Activated naive CD8-positive, alpha-beta T cell (primary cell): Measurements from ENCODE around the gene DACT1.

Experiments
- H3K27ac Mint-ChIP-seq: one replicate; pipeline ENCODE4 v1.8.0; 2021; ENCODE audit warnings: mixed read lengths
- H3K27me3 Mint-ChIP-seq: one replicate; pipeline ENCODE4 v1.8.0; 2021; ENCODE audit warnings: mixed read lengths
- H3K36me3 Mint-ChIP-seq: one replicate; pipeline ENCODE4 v1.8.0; 2021; ENCODE audit warnings: mixed read lengths
- H3K4me1 Mint-ChIP-seq: one replicate; pipeline ENCODE4 v1.8.0; 2021; ENCODE audit warnings: low read depth, mixed read lengths
- H3K4me3 Mint-ChIP-seq: one replicate; pipeline ENCODE4 v1.8.0; 2021; ENCODE audit warnings: mild to moderate bottlenecking, mixed read lengths
- H3K9me3 Mint-ChIP-seq: one replicate; pipeline ENCODE4 v1.8.0; 2021; ENCODE audit warnings: low read depth, mixed read lengths

The DACT1 gene

GRCh38 chr14:58669556-58670200 is 31.9 kb downstream of the DACT1 start:
- H3K9me3 Mint-ChIP-seq = no peaks in the 10 kb centered on the region
- no peaks in the 10 kb centered on the region for H3K36me3 Mint-ChIP-seq
- H3K27ac Mint-ChIP-seq = no peak overlapping the region
- H3K27me3 Mint-ChIP-seq = peaks cover 1% of the 10 kb centered on the region
- no peaks in the 10 kb centered on the region for H3K4me1 Mint-ChIP-seq
- no peak overlapping the region for H3K4me3 Mint-ChIP-seq

- H3K4me1 Mint-ChIP-seq = no peaks in the 10 kb centered on the region
- H3K27me3 Mint-ChIP-seq = peaks cover 3% of the 10 kb centered on the region
- no peak overlapping the region for H3K27ac Mint-ChIP-seq
- H3K4me3 Mint-ChIP-seq = no peak overlapping the region
- no peaks in the 10 kb centered on the region for H3K36me3 Mint-ChIP-seq
- no peaks in the 10 kb centered on the region for H3K9me3 Mint-ChIP-seq
These were observed 33.3 kb downstream of the DACT1 start for GRCh38 chr14:58671024-58671423.

GRCh38 chr14:58671436-58671835 is 33.7 kb downstream of the DACT1 start:
- no peaks in the 10 kb centered on the region for H3K4me1 Mint-ChIP-seq
- peaks cover 3% of the 10 kb centered on the region for H3K27me3 Mint-ChIP-seq
- no peak overlapping the region for H3K27ac Mint-ChIP-seq
- no peaks in the 10 kb centered on the region for H3K36me3 Mint-ChIP-seq
- no peak overlapping the region for H3K4me3 Mint-ChIP-seq
- no peaks in the 10 kb centered on the region for H3K9me3 Mint-ChIP-seq

GRCh38 chr14:58673722-58674121 is 36.0 kb downstream of the DACT1 start:
- no peaks in the 10 kb centered on the region for H3K4me1 Mint-ChIP-seq
- H3K36me3 Mint-ChIP-seq = no peaks in the 10 kb centered on the region
- H3K4me3 Mint-ChIP-seq = no peak overlapping the region
- H3K9me3 Mint-ChIP-seq = no peaks in the 10 kb centered on the region
- peaks cover 6% of the 10 kb centered on the region for H3K27me3 Mint-ChIP-seq
- no peak overlapping the region for H3K27ac Mint-ChIP-seq

- no peaks in the 10 kb centered on the region for H3K36me3 Mint-ChIP-seq
- no peaks in the 10 kb centered on the region for H3K9me3 Mint-ChIP-seq
- peaks cover 6% of the 10 kb centered on the region for H3K27me3 Mint-ChIP-seq
- no peaks in the 10 kb centered on the region for H3K4me1 Mint-ChIP-seq
- no peak overlapping the region for H3K4me3 Mint-ChIP-seq
- H3K27ac Mint-ChIP-seq = no peak overlapping the region
These were observed 39.2 kb downstream of the DACT1 start for GRCh38 chr14:58677001-58677400.

GRCh38 chr14:58677517-58677916 is 39.8 kb downstream of the DACT1 start:
- Mint-ChIP-seq H3K4me3 (no peak overlapping the region), H3K27ac (no peak overlapping the region), H3K9me3 (no peaks in the 10 kb centered on the region), H3K36me3 (no peaks in the 10 kb centered on the region), H3K27me3 (peaks cover 4% of the 10 kb centered on the region), H3K4me1 (no peaks in the 10 kb centered on the region)

- H3K4me1 Mint-ChIP-seq = no peaks in the 10 kb centered on the region
- no peak overlapping the region for H3K4me3 Mint-ChIP-seq
- H3K27ac Mint-ChIP-seq = no peak overlapping the region
- no peaks in the 10 kb centered on the region for H3K36me3 Mint-ChIP-seq
- H3K9me3 Mint-ChIP-seq = no peaks in the 10 kb centered on the region
- H3K27me3 Mint-ChIP-seq = peaks cover 4% of the 10 kb centered on the region
These were observed 40.2 kb downstream of the DACT1 start for GRCh38 chr14:58677996-58678395.

- H3K4me1 Mint-ChIP-seq = no peaks in the 10 kb centered on the region
These were observed 42.9 kb downstream of the DACT1 start for GRCh38 chr14:58680698-58681097.

GRCh38 chr14:58687232-58687795 is 49.6 kb downstream of the DACT1 start:
- Mint-ChIP-seq H3K27me3 (no peaks in the 10 kb centered on the region), H3K36me3 (no peaks in the 10 kb centered on the region), H3K4me1 (no peaks in the 10 kb centered on the region), H3K27ac (no peak overlapping the region), H3K9me3 (no peaks in the 10 kb centered on the region), H3K4me3 (no peak overlapping the region)

More at GRCh38 chr14:58680698-58681097, 42.9 kb downstream of the DACT1 start:
- Mint-ChIP-seq H3K36me3 (no peaks in the 10 kb centered on the region), H3K27me3 (peaks cover 2% of the 10 kb centered on the region), H3K4me3 (no peak overlapping the region), H3K9me3 (no peaks in the 10 kb centered on the region), H3K27ac (no peak overlapping the region)

- Mint-ChIP-seq H3K36me3 (no peaks in the 10 kb centered on the region), H3K4me1 (no peaks in the 10 kb centered on the region), H3K9me3 (no peaks in the 10 kb centered on the region), H3K27me3 (no peaks in the 10 kb centered on the region), H3K27ac (no peak overlapping the region), H3K4me3 (no peak overlapping the region)
These were observed 53.2 kb downstream of the DACT1 start for GRCh38 chr14:58690801-58691516.

GRCh38 chr14:58693048-58693447 is 55.3 kb downstream of the DACT1 start:
- no peak overlapping the region for H3K4me3 Mint-ChIP-seq
- H3K9me3 Mint-ChIP-seq = no peaks in the 10 kb centered on the region
- no peaks in the 10 kb centered on the region for H3K4me1 Mint-ChIP-seq
- H3K36me3 Mint-ChIP-seq = no peaks in the 10 kb centered on the region
- H3K27me3 Mint-ChIP-seq = peaks cover 1% of the 10 kb centered on the region
- H3K27ac Mint-ChIP-seq = no peak overlapping the region

GRCh38 chr14:58695514-58695913 is 57.8 kb downstream of the DACT1 start:
- peaks cover 3% of the 10 kb centered on the region for H3K27me3 Mint-ChIP-seq
- no peaks in the 10 kb centered on the region for H3K4me1 Mint-ChIP-seq
- H3K4me3 Mint-ChIP-seq = no peak overlapping the region
- H3K9me3 Mint-ChIP-seq = no peaks in the 10 kb centered on the region
- H3K27ac Mint-ChIP-seq = no peak overlapping the region
- no peaks in the 10 kb centered on the region for H3K36me3 Mint-ChIP-seq

- Mint-ChIP-seq H3K4me3 (no peak overlapping the region), H3K4me1 (no peaks in the 10 kb centered on the region), H3K36me3 (no peaks in the 10 kb centered on the region)
These were observed 59.6 kb downstream of the DACT1 start for GRCh38 chr14:58697266-58697929.

More at GRCh38 chr14:58697266-58697929, 59.6 kb downstream of the DACT1 start:
- H3K9me3 Mint-ChIP-seq = no peaks in the 10 kb centered on the region
- H3K27me3 Mint-ChIP-seq = peaks cover 3% of the 10 kb centered on the region
- H3K27ac Mint-ChIP-seq = no peak overlapping the region
